CMK (cell line): ENCODE data around the gene SSH3.

Experiments used
- DNase-seq: peaks from one replicate; pipeline ENCODE4 v3.0.0-alpha.2; 2010; ENCODE audit warnings: low read depth

Gene SSH3

DNA sequence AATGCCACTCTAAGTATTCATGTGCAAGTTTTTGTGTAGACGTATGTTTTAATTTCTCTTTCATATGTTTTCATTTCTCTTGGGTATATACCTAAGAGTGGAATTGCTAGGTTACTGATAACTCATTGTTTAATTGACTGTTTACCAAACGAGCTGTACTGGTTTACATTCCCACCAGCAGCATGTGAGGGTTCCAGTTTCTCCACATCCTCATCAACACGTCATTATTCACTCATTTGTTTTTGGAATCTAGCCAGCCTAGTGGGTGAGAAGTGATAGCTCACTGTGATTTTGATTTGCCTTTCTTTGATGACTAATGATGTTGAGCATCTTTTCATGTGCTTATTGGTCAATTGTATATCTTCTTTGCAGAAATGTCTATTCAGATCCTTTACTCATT is 10.2 kb upstream of the SSH3 start:
- DNase-seq = no peak

DNA sequence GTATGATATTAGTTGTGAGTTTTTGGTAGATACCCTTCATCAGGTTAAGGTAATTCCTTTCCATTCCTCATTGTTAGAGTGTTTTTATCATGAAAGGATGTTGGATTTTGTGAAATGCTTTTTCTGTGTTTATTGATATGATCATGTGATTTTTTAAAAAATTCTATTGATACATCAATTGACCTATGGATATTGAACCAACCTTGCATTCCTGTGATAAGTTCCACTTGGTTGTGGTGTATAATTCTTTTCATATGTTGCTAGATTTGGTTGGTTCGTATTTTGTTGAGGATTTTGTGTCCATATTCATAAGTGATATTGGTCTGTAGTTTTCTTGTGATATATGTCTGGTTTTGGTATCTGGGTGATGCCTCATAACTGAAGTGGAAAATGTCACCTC is 7.5 kb upstream of the SSH3 start:
- DNase-seq = no peak

DNA sequence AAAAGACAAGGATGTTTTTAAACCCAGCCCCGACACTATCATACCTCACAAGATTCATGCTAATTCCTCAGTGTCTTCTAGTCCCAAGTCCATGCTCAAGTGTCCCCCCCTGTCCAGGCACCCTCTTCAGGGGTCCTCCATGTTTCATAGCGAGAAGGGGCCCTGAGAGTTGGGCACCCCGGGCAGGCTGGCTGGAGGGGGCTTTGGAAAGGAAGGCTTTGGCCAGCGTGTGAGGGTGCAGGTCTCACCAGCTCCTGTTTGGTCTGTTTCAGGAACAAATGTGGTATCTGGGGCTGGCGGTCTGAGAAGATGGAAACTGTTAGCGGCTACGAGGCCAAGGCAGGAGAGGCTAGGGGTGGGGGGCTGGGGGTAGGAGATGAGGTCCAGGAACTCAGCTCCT is 4.5 kb upstream of the SSH3 start:
- DNase-seq = no peak

DNA sequence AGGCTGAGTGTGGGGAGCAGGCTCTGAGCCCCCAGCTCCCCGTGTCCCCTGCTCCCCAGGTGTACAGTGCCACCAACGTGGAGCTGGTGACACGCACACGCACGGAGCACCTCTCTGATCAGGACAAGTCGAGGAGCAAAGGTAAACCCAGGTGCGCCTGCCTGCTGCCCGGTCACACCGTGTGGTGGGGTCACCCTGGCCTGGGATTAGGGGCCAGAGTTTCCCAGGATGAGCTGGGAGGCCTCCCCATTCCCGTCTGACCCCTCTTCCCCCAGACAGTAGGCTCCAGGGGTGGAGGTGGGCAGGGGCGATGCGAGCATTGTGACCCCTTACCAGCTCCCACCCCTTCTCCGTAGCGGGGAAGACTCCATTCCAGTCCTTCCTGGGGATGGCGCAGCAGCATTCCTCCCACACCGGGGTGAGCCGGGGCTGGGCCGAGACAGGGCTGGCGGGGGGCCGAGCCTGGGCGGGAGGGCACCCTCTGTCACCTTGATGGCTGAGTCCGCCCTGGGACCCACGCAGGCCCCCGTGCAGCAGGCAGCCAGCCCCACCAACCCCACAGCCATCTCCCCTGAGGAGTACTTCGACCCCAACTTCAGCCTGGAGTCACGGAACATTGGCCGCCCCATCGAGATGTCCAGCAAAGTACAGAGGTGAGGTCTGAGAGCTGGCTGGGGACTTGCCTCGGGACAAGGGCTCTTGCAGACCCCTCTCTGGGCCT is 3.7 kb upstream of the SSH3 start:
- no peak for DNase-seq

DNA sequence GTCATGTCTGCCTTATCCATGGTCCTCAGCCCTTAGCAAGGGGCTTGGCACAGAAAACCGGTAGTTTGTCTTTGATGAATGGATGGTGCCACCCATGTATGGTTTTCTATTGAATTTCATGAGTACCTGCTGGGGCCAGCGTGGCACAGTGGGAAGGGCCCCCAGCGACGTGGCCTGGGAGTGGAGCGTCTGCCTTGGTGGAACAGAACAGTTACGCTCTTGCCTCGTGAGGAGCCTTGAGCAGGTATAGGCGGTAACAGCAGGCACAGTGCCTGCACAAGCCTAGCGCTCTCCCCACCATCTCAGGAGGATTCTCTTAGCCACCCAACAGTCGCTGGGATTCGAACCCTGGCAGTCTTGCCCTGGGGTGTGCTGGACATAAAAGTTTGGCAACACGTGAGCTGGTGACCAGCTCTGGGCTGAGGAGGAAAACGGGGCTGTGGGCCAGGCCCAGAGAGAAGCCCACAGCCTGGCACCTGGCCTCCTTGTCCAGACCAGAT is 3.0 kb upstream of the SSH3 start:
- DNase-seq = no peak

DNA sequence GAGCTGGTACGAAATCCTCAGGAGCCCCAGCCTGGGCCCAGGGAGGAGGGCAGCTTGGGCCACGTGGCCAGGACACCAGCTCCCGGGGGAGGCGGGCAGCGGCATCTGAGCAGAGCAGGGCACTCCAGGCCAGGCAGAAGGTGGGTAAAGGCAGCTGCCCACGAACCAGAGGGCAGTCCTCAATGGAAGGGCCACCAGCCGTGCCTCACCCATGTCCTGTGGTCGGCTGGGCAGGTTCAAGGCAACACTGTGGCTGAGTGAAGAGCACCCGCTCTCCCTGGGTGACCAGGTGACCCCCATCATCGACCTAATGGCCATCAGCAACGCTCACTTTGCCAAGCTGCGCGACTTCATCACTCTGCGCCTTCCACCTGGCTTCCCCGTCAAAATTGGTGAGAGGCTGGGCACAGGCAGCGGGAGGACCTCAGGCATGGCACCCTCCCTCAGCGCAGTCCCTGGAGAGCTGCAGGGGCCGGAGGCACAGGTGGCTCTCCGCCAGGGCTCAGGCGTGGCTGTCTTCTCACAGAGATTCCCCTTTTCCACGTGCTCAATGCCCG is 2.5 kb upstream of the SSH3 start:
- no peak for DNase-seq

DNA sequence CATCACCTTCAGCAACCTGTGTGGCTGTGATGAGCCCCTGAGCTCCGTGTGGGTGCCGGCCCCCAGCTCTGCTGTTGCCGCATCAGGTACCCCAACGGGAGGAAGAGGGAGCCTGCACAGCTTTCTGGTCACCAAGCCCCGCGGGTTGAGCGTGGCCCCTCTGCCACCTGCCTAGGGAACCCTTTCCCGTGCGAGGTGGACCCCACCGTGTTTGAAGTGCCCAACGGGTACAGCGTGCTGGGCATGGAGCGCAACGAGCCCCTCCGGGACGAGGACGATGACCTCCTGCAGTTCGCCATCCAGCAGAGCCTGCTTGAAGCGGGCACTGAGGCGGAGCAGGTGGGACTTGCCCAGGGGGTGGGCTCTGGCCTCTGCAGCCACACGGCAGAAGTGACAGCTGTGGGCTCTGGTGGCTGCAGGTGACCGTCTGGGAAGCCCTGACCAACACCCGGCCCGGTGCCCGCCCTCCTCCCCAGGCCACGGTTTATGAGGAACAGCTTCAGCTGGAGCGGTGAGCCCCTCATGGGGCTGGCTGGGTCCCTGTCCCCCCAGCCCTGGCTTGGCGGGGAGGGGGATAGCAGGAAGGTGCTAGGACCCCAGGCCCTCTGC is 1.9 kb upstream of the SSH3 start:
- no peak for DNase-seq

DNA sequence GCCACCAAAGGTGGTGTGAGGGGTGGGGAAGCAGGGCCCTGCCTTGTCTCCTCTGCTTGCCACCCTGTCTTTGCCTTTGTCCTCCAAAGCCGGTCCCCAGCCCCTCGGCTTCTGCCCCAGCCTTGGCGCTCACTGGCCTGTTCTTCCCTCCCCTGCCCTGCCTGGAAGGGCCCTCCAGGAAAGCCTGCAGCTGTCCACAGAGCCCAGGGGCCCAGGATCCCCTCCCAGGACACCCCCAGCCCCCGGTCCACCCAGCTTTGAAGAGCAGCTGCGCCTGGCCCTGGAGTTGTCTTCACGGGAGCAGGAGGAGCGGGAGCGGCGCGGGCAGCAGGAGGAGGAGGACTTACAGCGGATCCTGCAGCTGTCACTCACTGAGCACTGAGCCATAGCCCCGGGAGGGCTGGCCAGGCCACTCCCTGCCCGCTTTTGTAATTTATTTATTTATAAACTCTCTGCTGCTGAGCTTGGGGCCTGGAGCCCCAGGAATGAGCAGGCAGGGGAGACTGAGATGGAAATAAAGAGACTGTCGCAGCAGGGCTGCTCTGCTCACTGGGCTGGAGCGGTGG is 1.3 kb upstream of the SSH3 start:
- DNase-seq = no peak

DNA sequence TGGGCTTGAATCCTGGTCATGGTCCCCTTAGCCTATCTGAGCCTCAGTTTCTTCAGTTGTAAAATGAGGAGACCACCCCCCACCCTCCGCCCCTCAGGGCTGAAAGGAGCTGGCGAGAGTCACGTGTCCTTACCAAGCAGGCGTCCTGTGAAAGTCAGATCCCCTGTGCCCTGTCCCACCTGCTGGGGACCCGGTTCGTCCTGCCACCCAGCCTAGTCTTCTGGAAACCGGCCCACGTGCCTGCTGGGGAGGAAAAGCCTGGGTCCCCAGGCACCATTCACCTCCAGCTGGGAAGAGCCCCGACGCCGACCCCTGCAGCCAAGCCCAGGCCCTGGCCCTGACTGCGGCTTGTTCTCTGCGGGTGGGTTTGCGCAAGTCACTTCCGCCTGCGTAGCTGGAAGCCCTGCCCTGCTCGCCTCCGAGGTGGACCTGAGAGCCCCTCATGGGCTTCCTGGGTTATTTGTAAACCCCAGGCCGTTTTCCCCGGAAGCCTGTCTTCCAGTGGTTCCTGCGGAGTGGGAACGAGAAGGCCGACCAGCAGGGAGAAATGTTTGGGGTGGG is 679 bp upstream of the SSH3 start:
- DNase-seq = no peak

DNA sequence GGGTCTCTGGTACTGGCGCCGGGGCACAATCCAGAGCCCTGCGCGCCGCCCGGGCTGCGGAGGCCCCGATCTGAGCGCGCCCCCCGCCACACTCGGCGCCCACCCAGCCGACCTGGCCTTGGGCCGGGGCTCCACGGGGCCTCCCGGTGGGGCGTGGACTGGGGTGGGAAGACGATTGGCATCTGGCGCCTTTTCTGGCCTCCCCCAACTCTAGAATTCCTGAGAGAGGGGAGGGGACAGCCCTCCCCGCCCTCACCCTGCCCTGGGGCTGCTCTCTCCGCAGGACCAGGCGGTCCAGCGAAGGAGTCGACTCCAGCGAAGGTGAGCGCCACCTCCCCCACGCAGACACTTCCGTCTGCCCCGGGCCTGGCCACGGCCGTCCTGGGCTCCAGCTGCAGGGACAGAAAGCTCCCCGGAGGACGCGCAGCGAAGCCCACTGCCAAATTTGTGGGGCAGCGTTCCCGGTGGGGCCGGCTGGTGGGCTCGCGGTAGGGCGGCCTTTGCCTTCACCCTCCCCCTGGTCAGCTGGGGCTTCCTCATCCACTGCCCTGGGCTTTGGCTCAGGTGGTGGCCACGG is 593 bp downstream of the SSH3 start:
- no peak for DNase-seq

DNA sequence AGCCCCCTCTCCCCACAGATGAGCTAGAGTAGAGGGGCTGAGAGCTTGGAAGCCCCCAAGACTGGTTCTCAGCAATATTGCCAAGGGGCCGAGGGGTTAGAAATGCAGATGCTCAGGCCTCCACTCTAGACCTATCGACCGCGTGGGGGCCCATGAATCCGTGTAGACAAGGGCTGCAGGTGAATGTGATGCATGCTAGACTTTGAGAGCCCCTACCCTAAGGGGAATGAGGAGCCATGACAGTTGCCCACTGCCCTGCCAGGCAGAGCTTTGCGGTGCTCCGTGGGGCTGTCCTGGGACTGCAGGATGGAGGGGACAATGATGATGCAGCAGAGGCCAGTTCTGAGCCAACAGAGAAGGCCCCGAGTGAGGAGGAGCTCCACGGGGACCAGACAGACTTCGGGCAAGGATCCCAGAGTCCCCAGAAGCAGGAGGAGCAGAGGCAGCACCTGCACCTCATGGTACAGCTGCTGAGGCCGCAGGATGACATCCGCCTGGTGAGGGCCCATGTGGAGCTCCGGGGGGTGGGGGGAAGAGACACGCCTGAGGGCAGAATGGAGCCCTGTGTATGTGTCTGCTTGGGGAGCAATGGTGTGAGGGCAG is 1.3 kb downstream of the SSH3 start:
- no peak for DNase-seq

DNA sequence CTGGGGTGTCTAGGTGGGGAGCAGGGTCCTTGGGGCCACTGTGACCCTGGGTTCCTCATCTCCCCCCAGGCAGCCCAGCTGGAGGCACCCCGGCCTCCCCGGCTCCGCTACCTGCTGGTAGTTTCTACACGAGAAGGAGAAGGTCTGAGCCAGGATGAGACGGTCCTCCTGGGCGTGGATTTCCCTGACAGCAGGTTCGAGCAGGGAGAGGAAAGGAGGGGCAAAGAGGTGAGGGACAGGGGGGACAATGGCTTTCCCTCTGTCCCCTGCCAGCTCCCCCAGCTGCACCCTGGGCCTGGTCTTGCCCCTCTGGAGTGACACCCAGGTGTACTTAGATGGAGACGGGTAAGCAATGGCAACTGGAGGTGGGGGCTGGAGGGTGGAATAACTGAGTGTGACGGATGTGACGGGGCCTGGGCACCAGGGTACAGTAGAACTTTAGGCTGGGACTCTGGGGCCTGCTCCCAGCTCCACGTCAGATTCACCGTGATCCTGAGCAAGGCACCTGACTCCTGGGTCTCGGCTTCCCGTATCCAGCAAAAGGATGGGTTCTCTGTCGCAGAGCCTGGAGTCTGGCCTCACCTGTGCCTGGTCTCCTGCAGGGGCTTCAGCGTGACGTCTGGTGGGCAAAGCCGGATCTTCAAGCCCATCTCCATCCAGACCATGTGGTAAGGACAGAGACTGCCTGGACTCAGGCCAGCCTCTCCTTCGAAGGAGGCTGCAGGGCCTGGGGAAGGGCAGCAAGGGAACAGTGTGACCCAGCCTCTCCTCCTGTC is 3.6 kb downstream of the SSH3 start:
- DNase-seq = no peak

DNA sequence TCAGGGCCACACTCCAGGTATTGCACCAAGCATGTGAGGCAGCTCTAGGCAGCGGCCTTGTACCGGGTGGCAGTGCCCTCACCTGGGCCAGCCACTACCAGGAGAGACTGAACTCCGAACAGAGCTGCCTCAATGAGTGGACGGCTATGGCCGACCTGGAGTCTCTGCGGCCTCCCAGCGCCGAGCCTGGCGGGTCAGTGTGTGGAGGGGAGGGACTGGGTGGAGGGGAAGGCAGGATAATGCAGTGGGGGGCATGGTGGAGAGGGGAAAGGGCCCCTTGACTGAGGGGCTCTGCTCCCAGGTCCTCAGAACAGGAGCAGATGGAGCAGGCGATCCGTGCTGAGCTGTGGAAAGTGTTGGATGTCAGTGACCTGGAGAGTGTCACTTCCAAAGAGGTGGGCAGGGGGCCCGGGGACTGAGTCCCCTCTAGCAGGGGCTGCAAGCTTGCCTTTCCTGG is 4.2 kb downstream of the SSH3 start:
- DNase-seq = no peak

DNA sequence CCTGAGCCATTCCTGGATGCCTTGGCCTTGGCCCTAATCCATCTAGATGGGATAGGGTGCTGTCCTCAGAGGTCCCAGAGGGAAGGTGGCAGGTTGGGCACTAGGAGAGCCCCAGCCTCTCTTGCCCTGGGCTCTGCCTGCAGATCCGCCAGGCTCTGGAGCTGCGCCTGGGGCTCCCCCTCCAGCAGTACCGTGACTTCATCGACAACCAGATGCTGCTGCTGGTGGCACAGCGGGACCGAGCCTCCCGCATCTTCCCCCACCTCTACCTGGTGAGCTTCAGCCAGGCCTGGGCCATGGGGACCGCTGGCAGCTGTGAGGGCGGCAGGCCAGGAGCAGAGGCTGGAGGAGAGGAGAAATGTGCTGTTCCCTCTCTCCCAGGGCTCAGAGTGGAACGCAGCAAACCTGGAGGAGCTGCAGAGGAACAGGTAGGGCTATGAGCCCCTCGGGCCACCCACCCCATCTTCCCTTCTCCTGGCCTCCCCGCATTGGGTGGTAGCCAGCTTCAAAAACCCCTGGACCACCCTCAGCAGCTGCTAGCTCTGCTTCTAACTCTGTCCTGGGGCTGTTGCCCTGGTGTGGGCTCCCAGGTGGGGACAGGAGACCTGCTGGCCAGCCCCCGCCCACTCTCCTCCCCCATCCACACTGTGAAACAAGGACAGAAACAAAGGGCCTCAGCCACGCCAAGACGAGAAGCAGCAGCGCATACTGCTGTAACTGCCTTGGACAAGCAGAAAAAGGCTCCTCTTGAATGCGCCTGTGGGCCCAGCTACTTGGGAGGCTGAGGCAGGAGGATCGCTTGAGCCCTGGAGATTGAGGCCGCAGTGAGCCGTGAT is 4.9 kb downstream of the SSH3 start:
- DNase-seq = no peak

DNA sequence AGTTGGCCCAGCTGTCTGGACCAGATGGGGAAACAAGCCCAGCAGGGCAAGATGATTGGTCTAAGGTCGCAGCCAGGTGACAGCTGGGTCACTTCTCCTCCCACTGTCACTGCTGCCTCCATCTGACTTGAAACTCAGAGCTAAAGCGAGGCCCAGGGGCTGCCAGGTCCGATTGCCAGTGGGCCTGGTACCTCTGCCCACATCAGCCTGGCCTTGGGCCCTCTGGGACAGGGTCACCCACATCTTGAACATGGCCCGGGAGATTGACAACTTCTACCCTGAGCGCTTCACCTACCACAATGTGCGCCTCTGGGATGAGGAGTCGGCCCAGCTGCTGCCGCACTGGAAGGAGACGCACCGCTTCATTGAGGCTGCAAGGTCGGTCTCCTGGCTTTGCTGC is 5.8 kb downstream of the SSH3 start:
- no peak for DNase-seq

DNA sequence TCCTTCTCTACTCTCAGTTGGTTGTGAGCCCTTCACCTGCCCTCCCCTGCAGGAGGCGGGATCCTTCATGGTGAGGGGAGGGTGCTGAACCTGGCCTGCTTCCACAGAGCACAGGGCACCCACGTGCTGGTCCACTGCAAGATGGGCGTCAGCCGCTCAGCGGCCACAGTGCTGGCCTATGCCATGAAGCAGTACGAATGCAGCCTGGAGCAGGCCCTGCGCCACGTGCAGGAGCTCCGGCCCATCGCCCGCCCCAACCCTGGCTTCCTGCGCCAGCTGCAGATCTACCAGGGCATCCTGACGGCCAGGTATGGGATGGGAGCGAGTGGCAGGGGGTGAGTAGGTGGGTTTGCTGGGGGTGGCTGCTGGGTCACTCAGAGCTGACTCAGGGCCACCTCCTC is 6.3 kb downstream of the SSH3 start:
- no peak for DNase-seq

DNA sequence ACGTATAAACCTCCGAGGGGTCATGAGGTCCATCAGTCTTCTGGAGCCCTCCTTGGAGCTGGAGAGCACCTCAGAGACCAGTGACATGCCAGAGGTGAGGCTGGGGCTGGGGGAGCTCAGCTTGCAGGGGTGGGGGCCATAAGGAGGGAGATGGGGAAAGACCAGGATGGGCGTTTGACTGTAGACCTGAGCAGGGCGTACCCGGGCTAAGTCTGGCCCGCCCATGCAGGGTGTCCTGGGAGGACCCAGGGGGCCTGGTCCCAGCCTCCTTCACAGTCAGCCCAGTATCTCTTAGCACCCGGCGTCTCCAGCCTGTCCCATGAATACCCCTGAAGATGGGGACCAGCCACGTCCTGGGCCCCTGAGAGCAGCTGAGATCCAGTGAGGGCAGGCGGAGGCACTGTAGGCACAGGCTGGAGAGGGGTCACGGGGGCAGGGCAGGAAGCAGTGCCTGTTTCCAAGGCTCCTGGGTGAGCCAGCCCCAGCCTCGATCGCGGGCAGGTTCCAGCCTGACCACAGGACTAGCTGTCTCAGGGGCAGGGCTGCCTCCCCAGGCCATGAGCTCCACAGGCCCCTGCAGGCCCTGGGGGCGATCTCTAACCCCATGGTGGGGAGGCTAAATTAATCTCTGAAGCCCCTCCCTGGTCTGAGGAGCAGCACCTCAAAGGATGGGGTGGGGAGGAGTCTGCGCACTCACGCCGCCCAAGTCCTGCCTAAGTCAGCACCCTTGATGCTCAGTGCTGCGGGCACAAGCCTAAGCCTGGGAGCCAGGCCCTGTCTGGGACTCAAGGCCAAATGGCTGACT is 7.1 kb downstream of the SSH3 start:
- no peak for DNase-seq

DNA sequence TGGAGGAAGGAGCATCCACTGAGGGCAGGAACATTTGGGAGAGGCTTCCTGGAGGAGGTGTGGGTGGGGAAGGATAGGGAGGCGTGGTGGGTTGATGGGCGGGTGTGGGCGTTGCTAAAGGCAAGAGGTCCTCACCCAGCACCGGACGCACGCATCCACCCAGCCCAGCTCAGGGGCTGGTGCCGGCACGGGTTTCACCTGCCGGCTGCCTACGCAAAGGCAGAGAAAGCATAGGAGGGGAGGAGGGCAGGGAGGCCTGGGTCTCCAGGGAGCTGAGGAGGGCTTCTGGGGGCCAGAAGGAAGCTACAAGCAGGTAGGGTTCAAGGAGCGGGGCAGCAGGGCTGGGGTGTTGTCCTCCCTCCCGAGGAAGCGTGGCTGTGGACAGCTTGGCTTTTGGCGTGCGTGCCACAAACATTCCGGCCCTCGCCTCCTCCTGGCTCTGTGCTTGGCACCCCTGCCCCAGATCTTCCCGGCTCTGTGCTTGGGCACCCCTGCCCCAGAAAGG is 7.8 kb downstream of the SSH3 start:
- no peak for DNase-seq

DNA sequence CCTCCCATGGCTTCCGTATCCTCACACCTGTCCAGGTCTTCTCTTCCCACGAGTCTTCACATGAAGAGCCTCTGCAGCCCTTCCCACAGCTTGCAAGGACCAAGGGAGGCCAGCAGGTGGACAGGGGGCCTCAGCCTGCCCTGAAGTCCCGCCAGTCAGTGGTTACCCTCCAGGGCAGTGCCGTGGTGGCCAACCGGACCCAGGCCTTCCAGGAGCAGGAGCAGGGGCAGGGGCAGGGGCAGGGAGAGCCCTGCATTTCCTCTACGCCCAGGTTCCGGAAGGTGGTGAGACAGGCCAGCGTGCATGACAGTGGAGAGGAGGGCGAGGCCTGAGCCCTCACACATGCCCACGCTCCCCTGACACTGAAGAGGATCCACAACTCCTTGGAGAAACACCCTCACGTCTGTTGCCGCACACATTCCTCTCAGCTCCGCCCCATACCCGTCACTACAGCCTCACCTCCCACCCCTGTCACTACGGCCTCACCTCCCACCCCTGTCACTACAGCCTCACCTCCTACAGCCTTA is 8.3 kb downstream of the SSH3 start:
- no peak for DNase-seq
